ENCODE data around the gene DNAJC1.

Gene DNAJC1

GRCh38 chr10:21969326-21970287 lies 33.9 kb downstream of the DNAJC1 start:
- Histone ChIP-seq H3K14ac (ENCODE audit: low read length in 2 of 2) (no peak overlapping the region), H2AK5ac (ENCODE audit: low read length, severe bottlenecking) (no peak overlapping the region), H3K9ac (ENCODE audit: low read length) (no peak overlapping the region), H3K4me1 (ENCODE audit: control insufficient read depth, insufficient read depth, low read depth, low read length) (peaks cover 3% of the 10 kb centered on the region), H3K27me3 (ENCODE audit: control insufficient read depth in 1 of 2, insufficient read depth in 1 of 2, low read length in 2 of 2) (no peaks in the 10 kb centered on the region), H2BK15ac (ENCODE audit: low read depth, poor library complexity, severe bottlenecking) (no peak overlapping the region), H3K18ac (ENCODE audit: low read depth in 1 of 2, low read length in 2 of 2) (no peak overlapping the region), H2BK120ac (ENCODE audit: low read depth, low read length) (no peak overlapping the region), H3K79me1 (replicated peaks; ENCODE audit: low read length, poor library complexity, severe bottlenecking) (peaks cover 5% of the 10 kb centered on the region), H3K4ac (ENCODE audit: low read depth in 1 of 2, low read length in 2 of 2) (no peak overlapping the region), H2BK5ac (ENCODE audit: low read depth, low read length, poor library complexity, severe bottlenecking) (no peak overlapping the region), H3K27ac (ENCODE audit: low read length, poor library complexity, severe bottlenecking) (no peak overlapping the region), H2BK12ac (ENCODE audit: low read length in 2 of 2) (no peak overlapping the region), H3K4me2 (ENCODE audit: low read length, poor library complexity, severe bottlenecking) (no peak overlapping the region), H3K4me3 (ENCODE audit: insufficient read depth in 1 of 2, low read depth in 1 of 2, low read length in 2 of 2) (no peak overlapping the region), H2AFZ (ENCODE audit: low read depth, low read length) (no peak overlapping the region), H3K23ac (ENCODE audit: low read length in 2 of 2) (no peak overlapping the region), H4K8ac (ENCODE audit: low read length) (no peak overlapping the region), H3K36me3 (ENCODE audit: control insufficient read depth in 1 of 2, insufficient read depth in 2 of 2, low read depth in 1 of 2, low read length in 2 of 2) (no peaks in the 10 kb centered on the region), H4K91ac (ENCODE audit: low read length) (no peak overlapping the region), H3K9me3 (ENCODE audit: control insufficient read depth, low read length) (no peaks in the 10 kb centered on the region)
- DNase-seq = no peak
- 73% methylated on average over 2 of the region's 5 CpGs for WGBS

GRCh38 chr10:21964983-21965665 lies 38.4 kb downstream of the DNAJC1 start:
- no peak overlapping the region for H3K14ac ChIP-seq (ENCODE audit: low read length in 2 of 2)
- H2BK120ac ChIP-seq (ENCODE audit: low read depth, low read length) = no peak overlapping the region
- H3K27ac ChIP-seq (ENCODE audit: low read length, poor library complexity, severe bottlenecking) = no peak overlapping the region
- no peak overlapping the region for H3K4ac ChIP-seq (ENCODE audit: low read depth in 1 of 2, low read length in 2 of 2)
- H3K79me1 ChIP-seq (replicated peaks; ENCODE audit: low read length, poor library complexity, severe bottlenecking) = peaks cover 17% of the 10 kb centered on the region
- H3K4me1 ChIP-seq (ENCODE audit: control insufficient read depth, insufficient read depth, low read depth, low read length) = no peaks in the 10 kb centered on the region
- no peak overlapping the region for H2AK5ac ChIP-seq (ENCODE audit: low read length, severe bottlenecking)
- no peak overlapping the region for H2BK15ac ChIP-seq (ENCODE audit: low read depth, poor library complexity, severe bottlenecking)
- H4K8ac ChIP-seq (ENCODE audit: low read length) = no peak overlapping the region
- H3K36me3 ChIP-seq (ENCODE audit: control insufficient read depth in 1 of 2, insufficient read depth in 2 of 2, low read depth in 1 of 2, low read length in 2 of 2) = no peaks in the 10 kb centered on the region
- no peaks in the 10 kb centered on the region for H3K9me3 ChIP-seq (ENCODE audit: control insufficient read depth, low read length)
- H3K4me3 ChIP-seq (ENCODE audit: insufficient read depth in 1 of 2, low read depth in 1 of 2, low read length in 2 of 2) = no peak overlapping the region
- no peak overlapping the region for H2BK5ac ChIP-seq (ENCODE audit: low read depth, low read length, poor library complexity, severe bottlenecking)
- no peaks in the 10 kb centered on the region for H3K27me3 ChIP-seq (ENCODE audit: control insufficient read depth in 1 of 2, insufficient read depth in 1 of 2, low read length in 2 of 2)
- no peak overlapping the region for H4K91ac ChIP-seq (ENCODE audit: low read length)
- H3K9ac ChIP-seq (ENCODE audit: low read length) = no peak overlapping the region
- H2AFZ ChIP-seq (ENCODE audit: low read depth, low read length) = no peak overlapping the region
- no peak overlapping the region for H3K4me2 ChIP-seq (ENCODE audit: low read length, poor library complexity, severe bottlenecking)
- no peak overlapping the region for H3K18ac ChIP-seq (ENCODE audit: low read depth in 1 of 2, low read length in 2 of 2)
- H2BK12ac ChIP-seq (ENCODE audit: low read length in 2 of 2) = no peak overlapping the region
- H3K23ac ChIP-seq (ENCODE audit: low read length in 2 of 2) = no peak overlapping the region
- DNase-seq = peak; percentile 18

- Histone ChIP-seq H3K4me2 (ENCODE audit: low read length, poor library complexity, severe bottlenecking) (no peak overlapping the region), H2BK15ac (ENCODE audit: low read depth, poor library complexity, severe bottlenecking) (no peak overlapping the region), H3K79me1 (replicated peaks; ENCODE audit: low read length, poor library complexity, severe bottlenecking) (peaks cover 18% of the 10 kb centered on the region), H3K4me1 (ENCODE audit: control insufficient read depth, insufficient read depth, low read depth, low read length) (peaks cover 1% of the 10 kb centered on the region), H3K4me3 (ENCODE audit: insufficient read depth in 1 of 2, low read depth in 1 of 2, low read length in 2 of 2) (no peak overlapping the region), H3K4ac (ENCODE audit: low read depth in 1 of 2, low read length in 2 of 2) (no peak overlapping the region), H4K8ac (ENCODE audit: low read length) (no peak overlapping the region), H2AFZ (ENCODE audit: low read depth, low read length) (no peak overlapping the region), H3K23ac (ENCODE audit: low read length in 2 of 2) (no peak overlapping the region), H3K27me3 (ENCODE audit: control insufficient read depth in 1 of 2, insufficient read depth in 1 of 2, low read length in 2 of 2) (no peaks in the 10 kb centered on the region), H3K9me3 (ENCODE audit: control insufficient read depth, low read length) (no peaks in the 10 kb centered on the region), H2BK120ac (ENCODE audit: low read depth, low read length) (no peak overlapping the region), H2BK5ac (ENCODE audit: low read depth, low read length, poor library complexity, severe bottlenecking) (no peak overlapping the region), H3K14ac (ENCODE audit: low read length in 2 of 2) (no peak overlapping the region), H3K18ac (ENCODE audit: low read depth in 1 of 2, low read length in 2 of 2) (no peak overlapping the region), H3K27ac (ENCODE audit: low read length, poor library complexity, severe bottlenecking) (no peak overlapping the region), H2BK12ac (ENCODE audit: low read length in 2 of 2) (no peak overlapping the region), H4K91ac (ENCODE audit: low read length) (no peak overlapping the region), H2AK5ac (ENCODE audit: low read length, severe bottlenecking) (no peak overlapping the region), H3K9ac (ENCODE audit: low read length) (no peak overlapping the region), H3K36me3 (ENCODE audit: control insufficient read depth in 1 of 2, insufficient read depth in 2 of 2, low read depth in 1 of 2, low read length in 2 of 2) (no peaks in the 10 kb centered on the region)
- WGBS = 100% methylated on average over 2 of the region's 5 CpGs
- no peak for DNase-seq
Measured at GRCh38 chr10:21962358-21962757, 41.2 kb downstream of the DNAJC1 start.

- H3K27me3 ChIP-seq (ENCODE audit: control insufficient read depth in 1 of 2, insufficient read depth in 1 of 2, low read length in 2 of 2) = no peaks in the 10 kb centered on the region
- no peak overlapping the region for H2AFZ ChIP-seq (ENCODE audit: low read depth, low read length)
- no peak overlapping the region for H2BK15ac ChIP-seq (ENCODE audit: low read depth, poor library complexity, severe bottlenecking)
- H3K79me1 ChIP-seq (replicated peaks; ENCODE audit: low read length, poor library complexity, severe bottlenecking) = peaks cover 18% of the 10 kb centered on the region
- H3K9ac ChIP-seq (ENCODE audit: low read length) = no peak overlapping the region
- DNase-seq = no peak
- H3K9me3 ChIP-seq (ENCODE audit: control insufficient read depth, low read length) = no peaks in the 10 kb centered on the region
- H2BK12ac ChIP-seq (ENCODE audit: low read length in 2 of 2) = no peak overlapping the region
- no peak overlapping the region for H3K14ac ChIP-seq (ENCODE audit: low read length in 2 of 2)
- H4K91ac ChIP-seq (ENCODE audit: low read length) = no peak overlapping the region
- H3K23ac ChIP-seq (ENCODE audit: low read length in 2 of 2) = no peak overlapping the region
- H2BK120ac ChIP-seq (ENCODE audit: low read depth, low read length) = no peak overlapping the region
- H3K4ac ChIP-seq (ENCODE audit: low read depth in 1 of 2, low read length in 2 of 2) = no peak overlapping the region
- no peak overlapping the region for H3K4me3 ChIP-seq (ENCODE audit: insufficient read depth in 1 of 2, low read depth in 1 of 2, low read length in 2 of 2)
- no peak overlapping the region for H2AK5ac ChIP-seq (ENCODE audit: low read length, severe bottlenecking)
- no peak overlapping the region for H2BK5ac ChIP-seq (ENCODE audit: low read depth, low read length, poor library complexity, severe bottlenecking)
- no peaks in the 10 kb centered on the region for H3K36me3 ChIP-seq (ENCODE audit: control insufficient read depth in 1 of 2, insufficient read depth in 2 of 2, low read depth in 1 of 2, low read length in 2 of 2)
- no peak overlapping the region for H4K8ac ChIP-seq (ENCODE audit: low read length)
- peaks cover 1% of the 10 kb centered on the region for H3K4me1 ChIP-seq (ENCODE audit: control insufficient read depth, insufficient read depth, low read depth, low read length)
- no peak overlapping the region for H3K4me2 ChIP-seq (ENCODE audit: low read length, poor library complexity, severe bottlenecking)
- H3K27ac ChIP-seq (ENCODE audit: low read length, poor library complexity, severe bottlenecking) = no peak overlapping the region
- no peak overlapping the region for H3K18ac ChIP-seq (ENCODE audit: low read depth in 1 of 2, low read length in 2 of 2)
Measured at GRCh38 chr10:21961847-21962246, 41.7 kb downstream of the DNAJC1 start.
